ENCODE results near the gene LRRC74B.
A peak's percentile ranks its signal among the peaks of the same experiment; 100 is the strongest.
"Not testable (repeated sequence)": the region's sequence is repeated elsewhere in the genome, so short reads cannot be mapped to it uniquely, and the experiment has no call there.

The LRRC74B gene

GRCh38 chr22:21029486-21030025 is 16.2 kb upstream of the LRRC74B start:
- no peak for DNase-seq

GRCh38 chr22:21030032-21030431 is 15.7 kb upstream of the LRRC74B start:
- intact Hi-C loops (cut with DNase I): no loop called here
- DNase-seq: no peak

More at GRCh38 chr22:21029486-21030025, 16.2 kb upstream of the LRRC74B start:
- intact Hi-C loops (cut with DNase I): no loop called here

- intact Hi-C loops (cut with DNase I): no loop called here
Observed at GRCh38 chr22:21030621-21031544, 14.9 kb upstream of the LRRC74B start.

GRCh38 chr22:21031545-21032036 is 14.2 kb upstream of the LRRC74B start:
- DNase-seq: no peak
- intact Hi-C loops (cut with DNase I): no loop called here

More at GRCh38 chr22:21030621-21031544, 14.9 kb upstream of the LRRC74B start:
- no peak for DNase-seq

- DNase-seq: peak in 35 of 42 donors; percentile 15 to 75 (median 44)
- intact Hi-C loops (cut with DNase I): no loop called here
Observed at GRCh38 chr22:21032037-21032867, 13.5 kb upstream of the LRRC74B start, which contains the start of gene SLC7A4. Gene SLC7A4 (minus strand): TSS chr22:21032561. CDS start chr22:21031812, 749 bp downstream.

GRCh38 chr22:21032868-21033688 is 12.7 kb upstream of the LRRC74B start:
- no peak for DNase-seq
- intact Hi-C loops (cut with DNase I): no loop called here

- DNase-seq: no peak
- intact Hi-C loops (cut with DNase I): no loop called here
Observed at GRCh38 chr22:21033895-21034294, 11.9 kb upstream of the LRRC74B start.

- intact Hi-C loops (cut with DNase I): no loop called here
- DNase-seq: no peak
Observed at GRCh38 chr22:21034989-21035388, 10.8 kb upstream of the LRRC74B start.

GRCh38 chr22:21038405-21038804 is 7.3 kb upstream of the LRRC74B start:
- no peak for DNase-seq
- intact Hi-C loops (cut with DNase I): no loop called here

GRCh38 chr22:21039158-21039557 is 6.6 kb upstream of the LRRC74B start:
- DNase-seq; intact Hi-C loops (cut with DNase I): not testable (repeated sequence)

- intact Hi-C loops (cut with DNase I): no loop called here
- DNase-seq: no peak
Observed at GRCh38 chr22:21041937-21042336, 3.8 kb upstream of the LRRC74B start.

GRCh38 chr22:21042978-21043859 is 2.5 kb upstream of the LRRC74B start:
- no peak for DNase-seq

GRCh38 chr22:21043860-21044535 is 1.7 kb upstream of the LRRC74B start:
- intact Hi-C loops (cut with DNase I): no loop called here

More at GRCh38 chr22:21042978-21043859, 2.5 kb upstream of the LRRC74B start:
- intact Hi-C loops (cut with DNase I): no loop called here

GRCh38 chr22:21044931-21045584 is 688 bp upstream of the LRRC74B start:
- peak in 18 of 42 donors; percentile 5 to 49 (median 26) for DNase-seq
- intact Hi-C loops (cut with DNase I): no loop called here

More at GRCh38 chr22:21043860-21044535, 1.7 kb upstream of the LRRC74B start:
- no peak for DNase-seq

GRCh38 chr22:21047035-21047661 is 1.4 kb downstream of the LRRC74B start:
- no peak for DNase-seq
- intact Hi-C loops (cut with DNase I): no loop called here

GRCh38 chr22:21047730-21048129 is 2.0 kb downstream of the LRRC74B start:
- DNase-seq: no peak
- intact Hi-C loops (cut with DNase I): no loop called here
